HEK293T (cell line): ENCODE data around the gene CLMN.

Experiments
- BHLHE40 ChIP-seq: fragments of 450-650 bp; IDR thresholded peaks from 2 replicates; pipeline ENCODE4 v1.6.1; 2016; ENCODE audit warnings: mild to moderate bottlenecking, moderate library complexity, borderline replicate concordance
- ELF4 ChIP-seq: fragments of 450-650 bp; IDR thresholded peaks from 2 replicates; pipeline ENCODE4 v1.6.1; 2017; ENCODE audit warnings: antibody characterized with exemption
- FOXM1 ChIP-seq: fragments of 450-650 bp; IDR thresholded peaks from 2 replicates; pipeline ENCODE4 v1.6.1; 2017; ENCODE audit warnings: mild to moderate bottlenecking, borderline replicate concordance
- L3MBTL2 ChIP-seq: fragments of 450-650 bp; conservative IDR thresholded peaks from 2 replicates; pipeline ENCODE4 v1.6.1; 2016; ENCODE audit warnings: mild to moderate bottlenecking
- SP1 ChIP-seq: fragments of 450-650 bp; IDR thresholded peaks from 2 replicates; pipeline ENCODE4 v1.6.1; 2017
- SUZ12 ChIP-seq: fragments of 450-650 bp; IDR thresholded peaks from 2 replicates; pipeline ENCODE4 v1.6.1; 2016; ENCODE audit warnings: mild to moderate bottlenecking
- TARDBP ChIP-seq: fragments of 450-650 bp; IDR thresholded peaks from 2 replicates; pipeline ENCODE4 v1.6.1; 2016
- TF ChIP-seq, protein P1 (sequence below): fragments of 450-650 bp; IDR thresholded peaks from 2 replicates; pipeline ENCODE4 v1.6.1; 2016

- TF ChIP-seq, protein P1, sequence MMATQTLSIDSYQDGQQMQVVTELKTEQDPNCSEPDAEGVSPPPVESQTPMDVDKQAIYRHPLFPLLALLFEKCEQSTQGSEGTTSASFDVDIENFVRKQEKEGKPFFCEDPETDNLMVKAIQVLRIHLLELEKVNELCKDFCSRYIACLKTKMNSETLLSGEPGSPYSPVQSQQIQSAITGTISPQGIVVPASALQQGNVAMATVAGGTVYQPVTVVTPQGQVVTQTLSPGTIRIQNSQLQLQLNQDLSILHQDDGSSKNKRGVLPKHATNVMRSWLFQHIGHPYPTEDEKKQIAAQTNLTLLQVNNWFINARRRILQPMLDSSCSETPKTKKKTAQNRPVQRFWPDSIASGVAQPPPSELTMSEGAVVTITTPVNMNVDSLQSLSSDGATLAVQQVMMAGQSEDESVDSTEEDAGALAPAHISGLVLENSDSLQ, result no peak
- TF ChIP-seq FOXM1 (no peak), TARDBP (no peak), SUZ12 (no peak), SP1 (no peak), ELF4 (no peak), BHLHE40 (no peak), L3MBTL2 (no peak)
These were observed 28.8 kb downstream of the CLMN start for GRCh38 chr14:95290871-95291431.
